T-helper 2 cell treated with Interferon-gamma antibody and Interleukin-4, amounts not matched to agents 100 ng/mL and 5 ng/mL, for 36 hours (primary cell): ENCODE measurements around the gene ATG4A. TPM values are rescaled to one million over a fixed set of nuclear protein-coding genes. Genes with fewer than 3 reads are reported as not detected.

Experiments used
- intact Hi-C: fragments of 100-400 bp; cut with micrococcal nuclease; formaldehyde crosslinking; loops from one replicate; pipeline ENCODE4 v1.15.1; 2023
- total RNA-seq: library from RNA; stranded (reverse); gene quantifications from 2 replicates; pipeline ENCODE4 v1.2.3, GENCODE V29; 2022

Gene ATG4A, protein sequence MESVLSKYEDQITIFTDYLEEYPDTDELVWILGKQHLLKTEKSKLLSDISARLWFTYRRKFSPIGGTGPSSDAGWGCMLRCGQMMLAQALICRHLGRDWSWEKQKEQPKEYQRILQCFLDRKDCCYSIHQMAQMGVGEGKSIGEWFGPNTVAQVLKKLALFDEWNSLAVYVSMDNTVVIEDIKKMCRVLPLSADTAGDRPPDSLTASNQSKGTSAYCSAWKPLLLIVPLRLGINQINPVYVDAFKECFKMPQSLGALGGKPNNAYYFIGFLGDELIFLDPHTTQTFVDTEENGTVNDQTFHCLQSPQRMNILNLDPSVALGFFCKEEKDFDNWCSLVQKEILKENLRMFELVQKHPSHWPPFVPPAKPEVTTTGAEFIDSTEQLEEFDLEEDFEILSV
- total RNA-seq, result 10.0 and 11.1 TPM in 2 replicates

DNA sequence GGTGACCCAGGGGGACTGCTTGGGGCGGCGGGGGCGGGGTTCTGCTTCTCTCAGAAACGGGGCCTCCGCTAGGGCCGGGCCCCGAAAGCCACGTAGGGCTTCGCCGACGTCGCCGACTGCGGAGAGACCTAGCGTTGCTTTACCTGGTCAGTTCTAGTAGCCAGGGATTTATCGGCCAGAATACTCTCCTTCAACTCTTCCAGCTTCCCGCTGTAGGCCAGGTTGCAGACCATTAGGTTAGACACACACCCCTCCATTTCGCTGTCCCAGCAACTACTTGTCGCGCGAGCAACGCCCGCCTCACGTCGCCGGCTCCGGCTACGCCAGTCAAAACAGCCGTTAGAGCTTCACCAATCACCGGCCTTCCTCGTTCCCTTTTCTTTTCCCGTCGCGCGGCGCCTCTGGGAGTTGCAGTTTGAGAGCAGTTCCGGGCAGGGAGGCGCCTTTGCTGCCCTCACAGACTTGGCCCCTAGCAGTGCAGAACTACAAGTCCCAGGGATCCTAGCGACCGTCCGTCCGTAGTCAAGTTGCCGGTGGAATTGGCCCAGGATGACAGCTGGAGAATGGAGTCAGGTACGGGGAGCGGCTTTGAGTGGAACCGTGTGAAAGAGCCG lies at the start of gene ATG4A, which contains the start of gene PSMD10:
Gene ATG4A (plus strand): TSS at position 515 of the 614 bp plus-strand sequence. CDS start 49 bp downstream, at position 564.
Gene PSMD10 (minus strand): TSS at position 279 of the 614 bp plus-strand sequence. CDS start 22 bp downstream, at position 257.
- intact Hi-C loops, result loop anchor here (1.0 to 10.0 kb wide), 12 partner anchors 73 to 1913 kb away; partner anchors contain the start of genes DNAAF6, MID2, MORC4 and NUP62CL

DNA sequence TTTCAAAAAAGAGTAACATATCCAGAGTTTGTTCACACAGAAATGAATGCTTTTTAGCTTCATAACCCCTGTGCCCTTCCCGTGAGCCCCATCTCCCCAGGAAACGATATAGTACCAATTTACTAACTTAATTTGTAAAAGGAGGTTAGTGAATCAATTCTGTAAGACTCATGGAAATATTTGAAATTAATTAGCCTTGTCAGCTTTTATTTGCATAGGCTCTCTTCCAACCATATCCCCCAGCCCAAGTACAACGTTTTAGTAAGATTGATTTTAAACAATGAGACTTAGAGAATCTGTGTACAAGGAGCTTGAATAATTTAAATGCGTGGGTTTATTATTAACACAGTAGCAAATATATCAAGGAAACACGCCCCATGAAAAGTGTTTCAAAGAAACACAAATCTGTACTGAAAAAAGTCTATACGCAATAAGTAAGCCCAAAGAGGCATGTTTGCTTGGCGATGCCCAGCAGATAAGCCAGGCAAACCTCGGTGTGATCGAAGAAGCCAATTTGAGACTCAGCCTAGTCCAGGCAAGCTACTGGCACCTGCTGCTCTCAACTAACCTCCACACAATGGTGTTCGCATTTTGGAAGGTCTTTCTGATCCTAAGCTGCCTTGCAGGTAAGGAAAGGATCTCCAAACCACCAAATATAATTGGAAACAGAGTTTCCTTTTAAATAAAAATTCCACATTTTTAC lies 46.9 kb upstream of the ATG4A start, which contains the start of gene VSIG1:
Gene VSIG1 (plus strand): TSS at position 512 of the 703 bp plus-strand sequence. CDS start 66 bp downstream, at position 578.
- intact Hi-C loops, result no loop called here

DNA sequence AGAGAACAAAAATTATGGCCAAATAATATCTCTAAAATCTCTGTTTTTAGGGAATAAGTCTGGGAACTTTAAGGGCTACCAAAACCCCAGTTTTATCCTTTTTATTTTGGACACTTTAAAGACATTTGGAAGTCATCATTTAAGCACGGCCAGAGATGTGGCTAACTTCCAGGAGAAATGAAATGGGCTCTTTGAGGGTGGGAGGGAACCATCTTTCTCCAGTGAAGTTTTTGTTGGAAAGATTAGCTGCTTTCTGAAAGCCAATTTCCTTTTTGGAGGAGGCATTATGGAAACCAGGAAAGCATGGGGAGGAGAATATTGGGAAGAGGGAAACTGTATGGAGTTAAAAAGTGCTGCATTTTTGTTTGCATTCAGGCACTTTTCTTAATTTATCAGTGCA lies 41.9 kb upstream of the ATG4A start:
- intact Hi-C loops, result no loop called here

GRCh38 chrX:108053218-108053617 lies 38.4 kb upstream of the ATG4A start:
- intact Hi-C loops, result no loop called here

DNA sequence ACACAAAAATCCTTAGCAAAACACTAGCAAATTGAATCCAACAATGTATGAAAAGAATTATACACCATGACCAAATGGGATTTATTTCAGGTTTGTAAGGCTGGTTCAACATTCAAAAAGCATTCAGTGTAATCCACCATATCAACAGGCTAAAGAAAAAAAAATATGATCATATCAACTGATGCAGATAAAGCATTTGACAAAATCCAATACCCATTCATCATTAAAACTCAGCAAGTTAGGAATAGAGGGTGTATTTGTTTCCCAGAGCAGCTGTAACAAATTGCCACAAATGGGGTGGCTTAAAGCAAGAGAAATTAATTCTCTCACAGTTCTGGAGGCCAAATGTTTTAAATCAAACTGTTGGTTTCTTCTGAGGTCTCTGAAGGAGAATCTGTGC lies 36.0 kb upstream of the ATG4A start:
- intact Hi-C loops, result no loop called here

GRCh38 chrX:108059801-108060200 lies 31.8 kb upstream of the ATG4A start:
- intact Hi-C loops, result no loop called here

- intact Hi-C loops, result no loop called here
Measured at GRCh38 chrX:108064001-108064400, 27.6 kb upstream of the ATG4A start.

DNA sequence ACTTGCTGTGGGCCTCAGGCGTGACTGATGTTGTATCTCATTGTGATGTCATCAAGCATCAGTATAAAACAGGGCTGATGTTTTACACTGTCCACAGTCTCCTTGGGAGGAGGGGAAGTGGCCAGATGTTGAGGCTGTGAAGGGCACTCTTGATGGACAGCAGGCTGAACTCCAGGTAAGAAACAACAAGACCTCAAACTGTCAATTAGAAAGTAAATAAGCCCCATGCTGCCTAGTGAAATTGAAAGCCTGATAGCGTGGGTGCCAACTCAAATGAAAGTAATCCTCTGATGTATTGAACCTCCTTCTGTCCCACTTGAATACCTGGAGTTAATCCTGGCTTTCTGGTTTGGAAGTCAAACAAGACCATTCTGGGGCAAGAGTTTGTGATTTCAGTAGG lies 27.0 kb upstream of the ATG4A start:
- intact Hi-C loops, result no loop called here

DNA sequence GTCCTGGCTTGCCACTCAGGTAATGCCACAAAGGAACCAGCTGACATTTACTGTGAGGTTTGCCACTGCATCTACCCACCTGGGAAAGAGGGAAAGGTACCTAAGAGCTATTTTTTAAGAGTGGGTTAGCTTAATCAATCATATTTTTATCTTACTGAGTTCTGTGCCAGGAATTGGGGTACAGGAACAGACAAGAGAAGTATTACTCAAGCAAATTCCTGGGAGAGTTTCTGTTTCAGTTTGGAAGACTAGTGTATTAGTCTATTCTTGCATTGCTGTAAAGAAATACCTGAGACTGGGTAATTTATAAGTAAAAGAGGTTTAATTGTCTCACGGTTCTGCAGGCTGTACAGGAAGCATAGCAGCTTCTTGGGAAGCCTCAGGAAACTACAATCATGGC lies 23.5 kb upstream of the ATG4A start:
- intact Hi-C loops, result no loop called here

DNA sequence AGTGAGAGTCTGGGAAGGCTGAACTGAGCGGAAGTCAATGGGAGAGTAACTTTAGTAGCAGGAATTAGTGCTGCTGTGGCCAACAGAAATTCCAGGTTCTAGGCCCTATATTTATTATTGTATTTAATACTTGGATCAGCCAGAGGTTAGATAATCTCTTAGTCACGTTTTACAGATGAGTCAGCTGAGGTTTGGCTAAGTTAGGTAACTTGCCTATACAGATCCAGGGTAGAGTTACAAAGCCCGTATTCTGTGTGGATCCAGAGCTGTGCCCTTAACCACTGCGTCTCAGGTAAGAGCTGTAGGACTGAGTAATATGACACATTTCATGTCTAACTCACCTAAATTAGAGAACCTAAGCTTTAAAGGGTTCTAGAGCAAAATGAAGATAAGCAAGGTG lies 20.7 kb upstream of the ATG4A start:
- intact Hi-C loops, result loop anchor here (5.0 to 10.0 kb wide), 2 partner anchors 176 to 414 kb away; no protein-coding TSS in a partner anchor

DNA sequence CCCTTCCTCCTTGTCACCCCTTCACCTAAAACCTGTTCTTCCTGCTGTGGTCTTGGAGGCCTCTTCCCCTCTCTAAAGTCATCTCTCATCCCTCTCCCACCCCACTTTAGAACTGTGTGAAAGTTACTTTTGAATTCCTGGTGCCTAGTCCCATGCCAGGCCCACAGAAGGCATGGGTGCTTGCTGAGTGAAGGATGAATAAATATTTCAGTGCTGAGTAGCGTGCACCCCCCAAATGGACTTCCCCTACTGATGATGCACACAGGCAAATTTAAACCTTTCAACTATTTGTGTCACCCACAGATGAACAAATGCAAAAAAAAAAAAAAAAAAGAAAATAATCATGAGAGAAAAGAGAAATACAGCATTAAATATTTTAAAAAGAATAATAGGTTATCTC lies 20.0 kb upstream of the ATG4A start:
- intact Hi-C loops, result loop anchor here (5.0 to 10.0 kb wide), 2 partner anchors 177 to 414 kb away; no protein-coding TSS in a partner anchor

- intact Hi-C loops, result loop anchor here (1.0 to 10.0 kb wide), 4 partner anchors 52 to 415 kb away; partner anchors contain the start of gene NCBP2L
Measured at GRCh38 chrX:108072746-108073145, 18.8 kb upstream of the ATG4A start.

DNA sequence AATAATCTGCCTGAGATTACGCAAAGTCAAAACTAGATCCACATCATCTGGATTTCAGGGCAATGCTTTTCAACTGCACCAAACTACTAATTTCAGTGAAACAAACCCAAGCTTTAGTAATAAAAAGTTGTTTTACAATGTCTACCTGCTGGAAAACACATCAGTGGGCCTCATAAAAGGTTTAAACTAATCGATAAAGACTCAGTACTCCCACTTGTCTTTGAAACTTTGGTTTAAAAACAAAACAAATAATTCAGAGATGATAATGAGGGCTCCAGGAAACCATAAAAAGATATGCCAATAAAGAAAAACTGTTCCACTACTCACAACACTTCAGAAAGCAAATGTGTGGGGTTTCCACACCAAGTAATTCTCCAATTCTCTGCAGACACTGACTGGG lies 10.5 kb upstream of the ATG4A start:
- intact Hi-C loops, result no loop called here

DNA sequence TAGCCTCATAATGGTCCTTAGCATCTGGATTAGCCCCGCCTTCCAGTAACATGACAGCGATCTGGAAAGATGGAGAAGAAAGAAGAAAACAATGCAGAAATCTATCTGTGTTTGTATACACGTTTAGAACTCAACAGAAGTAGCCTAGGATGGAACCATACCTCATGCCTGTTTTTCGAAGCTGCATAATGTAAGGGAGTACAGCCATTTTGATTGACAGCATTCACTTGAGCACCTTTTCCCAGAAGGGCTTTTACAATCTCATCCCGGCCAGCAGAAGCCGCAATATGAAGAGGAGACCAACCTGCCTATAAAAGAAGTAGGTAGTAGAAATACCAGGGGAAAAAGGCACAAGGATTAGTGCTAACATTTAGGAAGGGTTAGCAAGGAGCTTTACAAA lies 3.8 kb upstream of the ATG4A start:
- intact Hi-C loops, result no loop called here

GRCh38 chrX:108088511-108088910 lies 3.1 kb upstream of the ATG4A start:
- intact Hi-C loops, result no loop called here

GRCh38 chrX:108090491-108091263 lies 901 bp upstream of the ATG4A start:
- intact Hi-C loops, result loop anchor here (1.0 to 10.0 kb wide), 12 partner anchors 72 to 1914 kb away; partner anchors contain the start of genes DNAAF6, MID2, MORC4 and NUP62CL

- intact Hi-C loops, result loop anchor here (1.0 to 10.0 kb wide), 12 partner anchors 74 to 1913 kb away; partner anchors contain the start of genes DNAAF6, MID2, MORC4 and NUP62CL
Measured at GRCh38 chrX:108091878-108092291, 307 bp downstream of the ATG4A start.

GRCh38 chrX:108097380-108097779 lies 5.8 kb downstream of the ATG4A start:
- intact Hi-C loops, result loop anchor here (10.0 kb wide), 1 partner anchor 1907 kb away; the partner anchor contains the start of gene TMEM164

GRCh38 chrX:108105473-108105872 lies 13.9 kb downstream of the ATG4A start:
- intact Hi-C loops, result no loop called here

DNA sequence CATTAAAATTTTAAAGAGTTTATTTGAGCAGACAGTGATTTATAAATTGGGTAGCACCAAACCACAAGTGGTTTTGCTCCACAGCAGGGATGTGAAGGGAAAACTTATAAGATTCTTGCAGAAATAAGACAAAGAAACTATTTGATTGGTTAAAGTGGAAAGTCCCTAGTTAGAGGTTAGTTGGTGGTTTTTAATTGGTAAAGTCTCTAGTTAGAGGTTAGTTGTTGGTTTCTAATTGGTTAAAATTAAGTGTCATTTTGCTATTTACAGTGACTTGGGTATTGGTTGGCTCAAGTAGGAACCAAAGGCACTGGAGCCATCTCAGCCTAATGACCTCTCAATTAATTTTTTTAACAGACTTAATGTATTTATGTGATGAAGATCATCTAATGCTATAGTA lies 23.0 kb downstream of the ATG4A start:
- intact Hi-C loops, result no loop called here
